Activated naive CD8-positive, alpha-beta T cell treated with anti-CD3 and anti-CD28 coated beads, Interleukin-2, amount 10 ng/mL, durations not matched to agents 7 days and 5 days (primary cell): Measurements from ENCODE around the gene KIF12. TPM values are rescaled to one million over a fixed set of nuclear protein-coding genes. Genes with fewer than 3 reads are reported as not detected.
"Not testable (repeated sequence)": the region's sequence is repeated elsewhere in the genome, so short reads cannot be mapped to it uniquely, and the experiment has no call there.

ENCODE experiments used
- ATAC-seq: fragments of 150-1000 bp; cut with Tn5 transposase; one replicate; pipeline ENCODE4 v1.10.0; 2021; ENCODE audit warnings: low read depth, moderate library complexity
- POLR2A ChIA-PET: fragments of 350-600 bp; sonication (Branson Sonifier 250); formaldehyde crosslinking; loops from one replicate; lab custom pipeline; 2021; ENCODE audit warnings: antibody characterized with exemption; lab: Charles Lee
- DNase-seq: peaks from one replicate; pipeline ENCODE4 v3.0.0; 2021
- H3K27ac Mint-ChIP-seq: one replicate; pipeline ENCODE4 v1.8.0; 2022; ENCODE audit warnings: mild to moderate bottlenecking, mixed read lengths
- H3K27me3 Mint-ChIP-seq: one replicate; pipeline ENCODE4 v1.8.0; 2022; ENCODE audit warnings: mild to moderate bottlenecking, moderate library complexity, mixed read lengths
- H3K36me3 Mint-ChIP-seq: one replicate; pipeline ENCODE4 v1.8.0; 2021; ENCODE audit warnings: mild to moderate bottlenecking, mixed read lengths
- H3K4me1 Mint-ChIP-seq: one replicate; pipeline ENCODE4 v1.8.0; 2021; ENCODE audit warnings: mixed read lengths
- H3K4me3 Mint-ChIP-seq: one replicate; pipeline ENCODE4 v1.8.0; 2022; ENCODE audit warnings: mild to moderate bottlenecking, moderate library complexity, mixed read lengths
- H3K9me3 Mint-ChIP-seq: one replicate; pipeline ENCODE4 v1.8.0; 2021; ENCODE audit warnings: mixed read lengths
- total RNA-seq, 2 experiments: library from RNA; stranded (reverse); gene quantifications; one replicate each; pipeline ENCODE4 v1.2.3, GENCODE V29; 2021

KIF12 gene
- total RNA-seq, 2 experiments from 2014 or later = not detected

DNA sequence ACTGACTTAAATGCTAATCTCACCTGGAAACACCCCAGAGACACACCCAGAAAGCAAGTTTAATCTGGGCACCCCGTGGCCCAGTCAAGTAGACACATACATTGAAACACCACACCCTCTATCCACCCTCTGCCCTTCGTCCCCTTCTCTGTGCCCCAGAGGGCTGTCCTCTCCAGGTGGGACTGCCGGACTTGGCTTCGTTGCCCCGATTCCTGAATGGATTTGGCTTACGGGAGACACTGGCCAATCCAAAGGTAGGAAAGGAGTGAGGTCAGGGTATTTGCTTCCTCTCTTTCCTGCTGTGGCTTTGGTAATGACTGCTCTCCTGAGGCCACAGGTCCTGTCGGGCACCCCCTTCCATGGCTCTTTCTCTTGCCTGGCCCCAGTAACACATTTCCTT lies 31.0 kb upstream of the KIF12 start:
- Mint-ChIP-seq H3K9me3 (no peaks in the 10 kb centered on the region), H3K27me3 (peaks cover 34% of the 10 kb centered on the region), H3K36me3 (no peaks in the 10 kb centered on the region), H3K4me3 (no peak overlapping the region), H3K27ac (no peak overlapping the region), H3K4me1 (peaks cover 2% of the 10 kb centered on the region)
- POLR2A ChIA-PET = no interaction called here
- ATAC-seq (no peak), DNase-seq (no peak)

DNA sequence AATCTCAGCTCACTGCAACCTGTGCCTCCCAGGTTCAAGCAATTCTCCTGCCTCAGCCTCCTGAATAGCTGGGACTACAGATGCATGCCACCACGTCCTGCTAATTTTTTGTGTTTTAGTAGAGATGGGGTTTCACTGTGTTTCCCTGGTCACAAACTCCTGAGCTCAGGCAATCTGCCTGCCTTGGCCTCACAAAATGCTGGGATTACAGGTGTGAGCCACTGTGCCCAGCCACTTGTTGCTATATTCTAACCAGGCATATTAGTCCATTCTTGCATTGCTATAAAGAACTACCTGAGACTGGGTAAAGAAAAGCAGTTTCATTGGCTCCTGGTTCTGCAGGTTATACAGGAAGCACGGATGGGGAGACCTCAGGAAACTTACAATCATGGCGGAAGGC lies 29.7 kb upstream of the KIF12 start:
- not testable (repeated sequence) for H3K27ac Mint-ChIP-seq, ATAC-seq, H3K4me1 Mint-ChIP-seq, H3K9me3 Mint-ChIP-seq, DNase-seq, H3K4me3 Mint-ChIP-seq, H3K36me3 Mint-ChIP-seq
- H3K27me3 Mint-ChIP-seq = peaks cover 34% of the 10 kb centered on the region
- POLR2A ChIA-PET = interaction anchor here (0.7 kb wide), 1 partner anchor 134 kb away, joined by 4 read pairs; no protein-coding TSS in a partner anchor

DNA sequence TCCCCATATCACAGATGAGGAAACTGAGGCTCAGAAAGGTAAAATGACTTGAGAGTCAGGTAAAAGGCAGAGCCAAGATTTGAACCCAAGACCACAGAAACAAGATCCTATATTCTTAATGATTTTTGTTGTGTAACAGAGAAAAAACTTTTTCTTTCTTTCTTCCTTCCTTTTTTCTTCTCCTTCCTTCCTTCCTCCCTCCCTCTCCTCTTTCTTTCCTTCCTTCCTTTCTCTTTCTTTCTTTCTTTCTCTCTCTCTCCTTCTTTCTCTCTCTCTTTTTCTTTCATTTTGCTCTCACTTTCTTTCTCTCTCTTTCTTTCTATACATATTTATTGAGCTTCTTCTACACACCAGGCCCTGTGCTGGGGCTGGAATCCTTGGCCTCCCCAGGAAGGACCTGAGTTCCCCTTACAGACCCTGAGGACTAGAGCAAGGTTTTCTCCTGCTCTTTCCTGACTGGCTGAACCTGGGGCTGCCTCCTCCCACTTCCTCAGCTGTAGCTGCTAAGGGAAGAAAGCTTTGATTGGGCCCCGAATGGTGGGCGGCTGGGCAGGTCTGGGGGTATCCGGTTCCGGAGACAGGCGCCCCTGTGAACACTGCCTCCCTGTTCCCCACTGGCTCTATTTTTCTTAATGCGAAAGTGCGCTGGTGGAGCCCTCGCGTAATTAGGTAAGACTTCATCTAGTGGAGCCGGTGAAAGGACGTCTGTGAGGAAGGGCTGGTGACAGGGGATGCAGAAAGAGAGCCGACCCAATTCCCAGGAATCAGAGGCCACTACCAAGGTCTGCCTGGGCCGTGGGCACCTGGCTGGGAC lies 27.4 kb upstream of the KIF12 start:
- DNase-seq = no peak
- ATAC-seq = no peak
- POLR2A ChIA-PET = no interaction called here
- Mint-ChIP-seq H3K4me1 (peaks cover 2% of the 10 kb centered on the region), H3K36me3 (no peaks in the 10 kb centered on the region), H3K27ac (no peak overlapping the region), H3K27me3 (peaks cover 29% of the 10 kb centered on the region), H3K9me3 (no peaks in the 10 kb centered on the region), H3K4me3 (no peak overlapping the region)

DNA sequence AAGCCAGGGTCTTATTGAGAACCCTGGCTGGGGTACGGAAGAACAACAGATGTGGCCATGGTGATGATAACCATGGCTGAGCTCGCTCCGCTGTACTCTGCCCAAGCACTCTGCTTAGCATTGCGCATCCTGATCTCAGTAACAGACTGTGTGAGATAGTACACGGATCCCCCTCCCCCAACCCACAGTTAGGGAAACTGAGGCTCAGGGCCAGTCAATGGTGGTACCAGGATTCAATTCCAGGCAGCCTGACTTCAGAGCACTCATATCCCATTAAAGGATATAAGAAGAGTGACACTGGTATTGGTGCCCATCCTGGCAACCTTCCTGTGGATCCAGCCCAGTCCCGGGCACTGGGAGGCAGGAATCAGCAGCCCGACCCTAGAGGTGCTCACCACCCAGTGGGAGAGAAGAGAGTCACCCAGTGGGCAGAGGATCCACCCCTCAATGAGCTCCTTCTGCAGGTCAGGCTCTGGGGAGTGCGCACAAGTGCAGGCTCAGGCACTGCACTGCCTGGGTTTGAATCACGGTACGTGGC lies 26.5 kb upstream of the KIF12 start:
- no peak for ATAC-seq
- POLR2A ChIA-PET = no interaction called here
- no peak for DNase-seq

DNA sequence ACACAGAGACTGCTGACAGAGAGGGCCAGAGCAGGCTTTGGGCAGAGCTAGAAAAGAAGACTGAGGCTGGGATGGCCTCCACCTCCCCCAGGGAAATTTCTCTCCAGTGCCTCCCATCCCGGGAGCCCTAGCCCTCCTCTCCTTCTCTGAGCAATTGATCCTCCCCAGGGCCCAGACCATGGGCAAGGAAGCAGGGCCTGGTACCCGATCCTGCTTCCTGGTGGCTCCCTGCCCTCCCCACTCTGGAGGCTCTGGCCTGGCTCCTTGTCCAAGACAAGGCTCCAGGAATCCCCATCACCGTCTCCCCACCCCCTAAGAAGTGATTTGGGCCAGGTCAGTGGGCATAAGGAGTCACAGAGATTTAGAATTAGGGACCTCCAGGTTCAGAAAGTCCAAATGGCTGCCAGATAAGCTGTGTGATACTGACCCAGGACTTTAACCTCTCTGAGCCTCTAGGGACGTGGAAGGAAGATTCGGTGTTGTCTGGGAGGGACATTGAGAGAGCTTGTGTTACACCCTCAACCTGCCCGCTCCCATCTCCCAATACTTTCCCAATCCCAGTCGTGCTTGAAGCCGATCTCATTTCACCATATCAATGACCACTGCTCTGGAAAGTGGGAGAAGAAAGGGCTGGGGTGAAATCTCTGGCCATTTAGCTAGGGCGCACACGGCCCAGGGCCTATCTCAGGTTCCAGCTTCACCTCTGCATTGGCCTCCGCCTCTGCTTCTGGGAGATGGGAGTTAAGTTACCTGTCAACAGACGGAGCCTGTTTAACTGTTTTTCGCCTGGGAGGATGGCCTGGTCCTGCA lies 25.8 kb upstream of the KIF12 start:
- ATAC-seq = no peak
- peaks cover 25% of the 10 kb centered on the region for H3K27me3 Mint-ChIP-seq
- no peaks in the 10 kb centered on the region for H3K36me3 Mint-ChIP-seq
- peaks cover 2% of the 10 kb centered on the region for H3K4me1 Mint-ChIP-seq
- POLR2A ChIA-PET = no interaction called here
- no peak for DNase-seq
- H3K9me3 Mint-ChIP-seq = no peaks in the 10 kb centered on the region
- H3K27ac Mint-ChIP-seq = no peak overlapping the region
- H3K4me3 Mint-ChIP-seq = no peak overlapping the region

More for the DNA sequence above, 26.5 kb upstream of the KIF12 start:
- Mint-ChIP-seq H3K27me3 (peaks cover 23% of the 10 kb centered on the region), H3K36me3 (no peaks in the 10 kb centered on the region), H3K27ac (no peak overlapping the region), H3K9me3 (no peaks in the 10 kb centered on the region), H3K4me1 (peaks cover 2% of the 10 kb centered on the region), H3K4me3 (no peak overlapping the region)

DNA sequence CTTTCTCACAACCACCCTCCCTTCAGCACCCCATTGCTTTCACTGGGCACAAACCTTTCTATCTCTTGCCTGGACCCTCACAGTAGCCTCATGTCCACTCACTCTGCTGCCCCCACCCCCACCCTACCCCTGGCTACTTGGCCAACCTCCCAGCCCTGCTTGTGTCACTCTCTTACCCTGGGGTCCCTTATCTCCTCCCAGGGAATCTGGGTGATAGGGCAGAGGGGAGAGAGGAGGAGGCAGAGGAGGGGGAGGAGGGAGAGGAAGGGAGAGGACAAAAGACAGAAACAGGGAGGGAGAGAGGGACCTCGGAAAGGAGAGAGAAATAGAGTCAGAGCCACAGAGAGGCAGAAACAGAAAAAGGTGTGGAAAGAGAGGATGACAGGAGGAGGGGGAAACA lies 25.0 kb upstream of the KIF12 start:
- Mint-ChIP-seq H3K27ac (no peak overlapping the region), H3K27me3 (peaks cover 22% of the 10 kb centered on the region), H3K4me1 (peaks cover 2% of the 10 kb centered on the region), H3K9me3 (no peaks in the 10 kb centered on the region), H3K36me3 (no peaks in the 10 kb centered on the region), H3K4me3 (no peak overlapping the region)
- POLR2A ChIA-PET = no interaction called here
- ATAC-seq (no peak), DNase-seq (no peak)

DNA sequence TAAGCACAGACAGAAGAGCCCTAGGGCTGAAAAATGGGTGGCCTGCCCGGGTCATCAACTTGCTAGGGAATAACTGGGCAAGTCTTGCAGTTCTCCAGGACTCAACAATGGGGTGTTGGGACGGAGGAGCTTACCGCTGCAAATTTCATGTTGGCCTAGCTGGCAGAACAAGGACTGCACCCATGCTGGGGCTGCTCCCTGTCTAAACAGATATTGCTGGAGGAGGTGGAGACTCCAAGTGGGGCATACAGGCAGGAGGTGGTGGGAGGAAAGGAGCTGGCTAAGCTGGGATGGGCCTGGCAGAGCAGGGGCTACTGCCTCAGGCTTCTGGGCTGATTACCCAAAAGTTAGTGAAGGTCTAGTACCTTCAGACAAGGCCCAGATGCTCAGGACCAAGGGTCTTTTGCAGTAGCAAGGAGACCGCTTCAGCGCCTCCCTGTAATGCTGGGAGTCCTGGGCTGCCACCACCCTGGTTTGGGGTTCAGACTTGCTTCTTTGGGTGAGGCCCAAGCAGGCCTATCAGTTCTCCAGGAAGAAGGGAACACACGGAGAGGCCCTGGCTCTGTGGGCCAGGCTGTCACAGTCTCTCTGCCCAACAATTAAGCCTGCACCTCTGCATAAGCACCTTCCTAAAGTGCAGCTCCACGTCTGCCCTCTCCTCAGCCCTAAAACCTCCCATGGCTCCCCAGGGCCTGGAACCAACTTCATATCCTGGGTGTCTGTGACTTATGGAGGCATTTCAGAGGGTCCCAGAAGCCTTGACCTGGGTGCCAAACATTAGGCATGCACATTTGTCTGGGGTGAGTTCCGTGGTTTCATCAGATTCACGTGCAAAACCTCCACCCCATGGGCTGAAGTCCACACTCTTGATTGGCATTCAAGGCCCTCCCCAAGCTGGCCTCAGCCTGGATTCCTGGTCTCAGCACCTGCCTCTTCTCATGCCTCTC lies 24.2 kb upstream of the KIF12 start:
- H3K27ac Mint-ChIP-seq = no peak overlapping the region
- ATAC-seq (no peak), DNase-seq (no peak)
- H3K36me3 Mint-ChIP-seq = no peaks in the 10 kb centered on the region
- H3K4me3 Mint-ChIP-seq = no peak overlapping the region
- peaks cover 2% of the 10 kb centered on the region for H3K4me1 Mint-ChIP-seq
- peaks cover 17% of the 10 kb centered on the region for H3K27me3 Mint-ChIP-seq
- POLR2A ChIA-PET = no interaction called here
- no peaks in the 10 kb centered on the region for H3K9me3 Mint-ChIP-seq

DNA sequence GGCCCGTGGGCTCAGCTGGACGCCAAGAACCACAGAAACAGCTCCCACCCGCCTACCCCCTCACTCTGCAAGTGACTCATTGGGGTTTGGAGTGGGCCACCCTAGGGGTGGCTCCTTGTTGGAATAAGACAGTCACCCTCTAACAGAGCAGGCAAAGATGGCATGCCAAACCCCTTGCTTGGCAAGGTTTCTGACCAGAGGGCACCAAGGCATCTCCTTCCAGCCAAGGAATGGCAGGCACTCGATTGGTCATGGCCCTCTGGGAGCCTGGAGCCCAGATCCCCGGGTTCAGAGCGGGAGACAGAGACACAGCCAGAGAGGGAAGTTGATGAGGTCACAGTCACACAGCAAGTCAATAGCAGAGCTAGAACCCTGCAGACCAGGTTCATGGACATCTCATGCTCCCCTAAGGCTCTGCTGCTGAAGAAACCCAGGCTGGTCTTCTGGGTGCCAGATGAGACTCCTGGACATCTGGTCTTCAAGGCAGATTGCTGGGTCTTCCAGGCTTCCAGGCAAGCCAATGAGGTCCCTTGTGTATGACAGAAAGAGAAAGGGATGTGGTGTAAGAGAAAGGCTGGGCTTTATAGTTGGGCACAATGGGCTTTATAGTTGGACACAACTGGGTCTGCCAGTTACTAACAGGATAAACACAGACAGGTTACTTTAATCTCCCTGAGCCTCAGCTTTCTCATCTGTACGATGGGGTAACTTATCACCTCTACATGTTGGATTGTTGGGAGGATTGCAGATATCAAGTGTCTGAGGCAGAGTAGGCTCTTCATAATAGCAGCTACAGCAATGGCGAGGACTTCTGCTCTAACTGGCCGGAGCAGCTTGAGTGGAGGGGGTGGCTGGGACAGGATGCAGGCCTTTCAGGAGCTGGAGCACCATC lies 23.3 kb upstream of the KIF12 start:
- no peak for DNase-seq
- H3K36me3 Mint-ChIP-seq = no peaks in the 10 kb centered on the region
- no peak overlapping the region for H3K27ac Mint-ChIP-seq
- no peaks in the 10 kb centered on the region for H3K9me3 Mint-ChIP-seq
- H3K4me1 Mint-ChIP-seq = peaks cover 2% of the 10 kb centered on the region
- POLR2A ChIA-PET = no interaction called here
- H3K4me3 Mint-ChIP-seq = no peak overlapping the region
- ATAC-seq = no peak
- peaks cover 15% of the 10 kb centered on the region for H3K27me3 Mint-ChIP-seq

DNA sequence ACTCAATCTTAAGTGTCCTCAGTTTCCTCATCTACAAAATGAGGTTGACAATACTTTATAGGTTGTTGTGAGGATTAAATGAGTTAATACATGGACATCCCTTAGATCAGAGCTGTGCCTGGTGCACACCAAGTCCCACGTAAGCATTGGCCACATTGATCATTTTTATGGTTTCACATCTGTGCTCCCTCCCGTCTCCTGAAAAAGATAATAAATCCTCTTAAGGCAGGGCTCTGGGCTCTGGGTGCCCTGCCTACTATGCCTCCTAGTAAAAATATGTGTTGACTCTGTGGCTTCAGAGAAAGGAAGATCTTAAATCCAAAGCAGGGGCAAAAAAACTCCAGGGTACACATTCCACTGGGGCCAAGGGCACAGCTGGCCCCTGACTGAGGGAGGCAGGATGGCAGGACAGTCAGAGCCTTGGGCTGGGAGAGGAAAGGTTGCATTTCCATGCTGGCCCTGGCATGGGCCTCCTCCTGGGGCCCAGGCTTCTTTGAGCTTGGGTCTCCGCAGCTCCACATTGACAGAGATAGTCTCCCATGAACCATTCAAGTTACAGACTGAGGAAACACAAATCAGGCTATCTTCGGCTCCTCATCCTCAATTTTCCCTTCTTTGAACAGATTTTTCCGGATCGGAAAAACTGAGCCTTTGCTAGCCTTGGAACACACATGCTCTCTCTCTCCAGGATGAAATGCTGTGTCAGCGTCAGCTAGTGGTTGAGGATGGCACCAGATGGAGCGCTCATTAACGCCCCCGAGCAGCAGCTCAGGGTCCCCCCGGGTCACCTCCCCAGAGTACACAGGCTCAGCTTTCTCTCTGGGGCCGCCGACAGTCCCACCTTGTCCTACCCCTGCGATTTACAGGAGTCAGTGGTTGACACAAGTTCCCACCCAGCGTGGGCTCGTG lies 22.4 kb upstream of the KIF12 start:
- Mint-ChIP-seq H3K4me1 (peaks cover 2% of the 10 kb centered on the region), H3K36me3 (no peaks in the 10 kb centered on the region), H3K9me3 (no peaks in the 10 kb centered on the region), H3K27me3 (peaks cover 13% of the 10 kb centered on the region), H3K4me3 (no peak overlapping the region), H3K27ac (no peak overlapping the region)
- ATAC-seq (no peak), DNase-seq (no peak)
- POLR2A ChIA-PET = no interaction called here

DNA sequence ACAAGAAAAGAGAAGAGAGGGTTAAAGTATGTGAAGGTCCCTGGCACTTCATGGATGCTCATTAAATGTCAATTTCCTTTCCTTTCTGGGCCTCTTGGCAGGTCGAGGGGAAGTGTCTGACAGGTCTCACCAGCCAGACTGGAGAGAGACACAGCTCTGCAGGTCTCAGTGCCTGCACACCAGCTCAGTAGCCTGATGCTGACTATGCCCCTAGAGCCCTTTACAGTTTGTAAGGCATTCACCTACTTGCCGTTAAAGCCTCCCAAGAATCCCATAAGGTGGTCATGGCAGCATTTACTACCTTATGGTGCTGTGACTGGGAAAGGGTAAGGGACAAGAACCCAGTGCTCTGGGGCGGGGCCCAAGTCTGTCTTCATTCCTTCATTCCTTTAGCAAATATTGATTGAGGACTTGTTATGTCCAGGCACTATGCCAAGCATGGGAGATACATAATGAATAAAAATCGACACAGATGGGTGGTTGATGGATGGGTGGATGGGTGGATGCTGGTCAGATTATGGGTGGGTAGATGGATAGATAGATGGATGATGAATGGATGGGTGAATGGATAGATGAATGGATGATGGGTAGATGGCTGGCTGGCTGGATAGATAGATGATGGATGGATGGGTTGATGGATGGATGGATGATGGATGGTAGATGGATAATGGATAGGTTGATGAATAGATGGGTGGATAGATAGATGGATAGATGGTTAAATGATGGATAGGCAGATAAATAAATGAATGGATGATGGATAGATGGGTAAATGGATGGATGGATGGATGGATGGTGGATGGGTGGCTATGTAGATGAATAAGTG lies 21.3 kb upstream of the KIF12 start:
- POLR2A ChIA-PET = no interaction called here
- H3K27me3 Mint-ChIP-seq = peaks cover 10% of the 10 kb centered on the region
- DNase-seq (no peak), ATAC-seq (no peak)
- no peak overlapping the region for H3K27ac Mint-ChIP-seq
- no peak overlapping the region for H3K4me3 Mint-ChIP-seq
- H3K36me3 Mint-ChIP-seq = no peaks in the 10 kb centered on the region
- no peaks in the 10 kb centered on the region for H3K4me1 Mint-ChIP-seq
- no peaks in the 10 kb centered on the region for H3K9me3 Mint-ChIP-seq
